Retinal pigment epithelial cell (primary cell): ENCODE results near the gene OR6C3.
"Not testable (repeated sequence)": the region's sequence is repeated elsewhere in the genome, so short reads cannot be mapped to it uniquely, and the experiment has no call there.

Source experiments
- DNase-seq: peaks from one replicate; pipeline ENCODE4 v3.0.0-alpha.2; 2010; ENCODE audit warnings: low read depth
- H3K4me3 ChIP-seq: 2 replicates; pipeline ENCODE4 v1.5.1; 2011; ENCODE audit warnings: mild to moderate bottlenecking, low read length, control low read depth, moderate library complexity
- TF ChIP-seq, protein P1 (sequence below): conservative IDR thresholded peaks from 2 replicates; pipeline ENCODE4 v1.5.1; 2011; ENCODE audit warnings: low read depth, low read length, control low read depth, inconsistent platforms

OR6C3 gene

GRCh38 chr12:55330446-55330845 is at the start of gene OR6C3:
Gene OR6C3 (plus strand): TSS chr12:55330746. CDS start chr12:55331701, 955 bp downstream.
- no peak for DNase-seq
- TF ChIP-seq, protein P1, sequence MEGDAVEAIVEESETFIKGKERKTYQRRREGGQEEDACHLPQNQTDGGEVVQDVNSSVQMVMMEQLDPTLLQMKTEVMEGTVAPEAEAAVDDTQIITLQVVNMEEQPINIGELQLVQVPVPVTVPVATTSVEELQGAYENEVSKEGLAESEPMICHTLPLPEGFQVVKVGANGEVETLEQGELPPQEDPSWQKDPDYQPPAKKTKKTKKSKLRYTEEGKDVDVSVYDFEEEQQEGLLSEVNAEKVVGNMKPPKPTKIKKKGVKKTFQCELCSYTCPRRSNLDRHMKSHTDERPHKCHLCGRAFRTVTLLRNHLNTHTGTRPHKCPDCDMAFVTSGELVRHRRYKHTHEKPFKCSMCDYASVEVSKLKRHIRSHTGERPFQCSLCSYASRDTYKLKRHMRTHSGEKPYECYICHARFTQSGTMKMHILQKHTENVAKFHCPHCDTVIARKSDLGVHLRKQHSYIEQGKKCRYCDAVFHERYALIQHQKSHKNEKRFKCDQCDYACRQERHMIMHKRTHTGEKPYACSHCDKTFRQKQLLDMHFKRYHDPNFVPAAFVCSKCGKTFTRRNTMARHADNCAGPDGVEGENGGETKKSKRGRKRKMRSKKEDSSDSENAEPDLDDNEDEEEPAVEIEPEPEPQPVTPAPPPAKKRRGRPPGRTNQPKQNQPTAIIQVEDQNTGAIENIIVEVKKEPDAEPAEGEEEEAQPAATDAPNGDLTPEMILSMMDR = no peak
- H3K4me3 ChIP-seq = no peak within 1 kb of the TSS

DNA sequence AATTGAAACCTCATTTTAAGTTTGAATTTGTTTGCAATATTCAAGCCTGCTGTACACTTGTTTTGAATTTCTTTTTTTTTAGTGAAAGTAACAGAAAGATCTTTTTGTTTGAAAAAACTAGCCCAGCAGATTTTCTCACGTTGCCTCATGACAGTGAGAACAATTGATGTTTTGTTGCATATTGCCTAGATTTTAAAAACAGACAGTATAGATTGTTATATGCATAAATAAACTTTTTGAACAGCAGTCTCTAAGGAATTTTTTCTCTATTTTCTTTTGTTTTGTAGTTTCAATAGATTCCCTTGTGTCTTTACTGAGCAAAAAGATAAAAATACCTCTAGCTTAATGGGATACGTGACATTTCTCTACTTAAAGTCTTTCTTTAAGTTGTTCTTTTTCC is 49.6 kb upstream of the OR6C3 start:
- no peak overlapping the region for H3K4me3 ChIP-seq
- TF ChIP-seq, protein P1 = no peak

GRCh38 chr12:55289999-55290398 is 40.5 kb upstream of the OR6C3 start:
- no peak for DNase-seq
- H3K4me3 ChIP-seq = no peak overlapping the region
- TF ChIP-seq, protein P1 = no peak

More for the DNA sequence above, 49.6 kb upstream of the OR6C3 start:
- DNase-seq = no peak

GRCh38 chr12:55296469-55296868 is 34.1 kb upstream of the OR6C3 start, which contains the start of gene OR6C6:
Gene OR6C6 (minus strand): TSS chr12:55296569. CDS start chr12:55295232, 1,337 bp downstream.
- DNase-seq = no peak
- TF ChIP-seq, protein P1 = no peak
- H3K4me3 ChIP-seq = no peak within 1 kb of the TSS

GRCh38 chr12:55314043-55314442 is 16.5 kb upstream of the OR6C3 start, which contains the start of gene OR6C1:
Gene OR6C1 (plus strand): TSS chr12:55314343. CDS start chr12:55320600, 6,257 bp downstream.
- DNase-seq = no peak
- H3K4me3 ChIP-seq = no peak within 1 kb of the TSS
- TF ChIP-seq, protein P1 = no peak

GRCh38 chr12:55320201-55320600 is 10.3 kb upstream of the OR6C3 start:
- no peak for DNase-seq
- no peak overlapping the region for H3K4me3 ChIP-seq
- TF ChIP-seq, protein P1 = no peak

DNA sequence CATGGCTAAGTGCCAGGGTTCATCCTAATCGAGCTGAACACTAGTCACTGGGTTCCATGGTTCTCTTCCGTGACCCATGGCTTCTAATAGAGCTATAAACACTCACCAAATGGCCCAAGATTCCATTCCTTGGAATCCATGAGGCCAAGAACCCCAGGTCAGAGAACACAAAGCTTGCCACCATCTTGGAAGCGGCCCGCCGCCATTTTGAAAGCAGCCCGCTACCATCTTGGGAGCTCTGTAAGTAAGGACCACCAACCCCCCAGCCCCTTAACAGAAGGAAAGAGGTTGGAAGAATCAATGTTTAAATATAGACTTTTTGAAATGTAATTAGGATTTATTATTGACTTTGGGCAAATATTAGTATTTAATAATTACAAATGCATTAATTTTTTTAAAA is 4.7 kb upstream of the OR6C3 start:
- not testable (repeated sequence) for DNase-seq, H3K4me3 ChIP-seq
